ENCODE measurements around the gene OBSCN. TPM values are rescaled to one million over a fixed set of nuclear protein-coding genes. Genes with fewer than 3 reads are reported as not detected.

OBSCN gene
- total and polyA plus RNA-seq, 2 donors (not counting 3 experiments of a cell fraction or from before 2014, with no cell fraction given), result 1.5 to 2.9 TPM

DNA sequence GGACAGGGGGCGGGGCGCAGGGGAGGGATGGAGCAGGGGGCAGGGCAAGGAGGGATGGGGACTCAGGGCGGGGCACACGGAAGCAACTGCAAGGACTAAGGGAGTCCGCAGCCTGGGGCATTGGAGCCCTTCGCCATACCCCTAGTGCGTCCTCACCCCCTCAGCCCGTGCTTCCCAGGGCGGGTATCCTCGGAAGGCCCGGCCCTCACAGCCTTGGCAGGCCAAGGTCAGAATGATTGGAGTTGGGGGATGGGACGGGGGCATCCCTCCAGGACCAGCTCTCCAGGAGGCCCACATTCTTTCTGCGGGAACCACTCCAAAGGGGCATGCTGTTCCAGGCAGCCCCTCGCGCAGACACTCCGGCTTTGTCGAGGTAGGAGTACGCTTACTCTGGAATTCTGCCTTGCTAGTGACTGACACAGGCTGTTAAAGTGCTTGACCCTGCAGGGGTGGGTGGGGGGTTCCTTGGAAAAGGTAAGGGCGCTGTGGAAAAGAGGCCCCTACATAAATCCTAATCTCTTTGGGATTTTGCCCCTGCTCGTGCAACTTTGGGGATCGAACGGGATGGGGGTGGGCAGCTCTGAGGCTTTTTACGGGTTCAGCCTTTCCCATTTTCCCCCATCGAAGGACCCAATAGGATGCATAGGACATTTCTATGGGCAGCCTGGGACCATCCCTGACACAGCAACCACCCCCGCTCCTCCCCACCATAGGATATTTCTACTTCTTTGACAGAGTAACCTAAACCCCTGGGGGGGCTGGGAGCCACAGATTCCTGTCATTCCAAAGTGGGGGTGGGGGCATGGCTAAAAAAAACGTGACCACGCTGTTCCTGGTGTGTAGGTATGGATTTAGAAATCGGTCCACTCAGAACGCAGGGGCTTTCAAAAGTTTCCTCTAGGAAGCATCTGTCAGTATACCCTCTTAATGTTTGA, 199.5 kb downstream of the OBSCN start:
- Histone ChIP-seq H3K27me3 (ENCODE audit: control insufficient read depth in 2 of 2, insufficient read depth in 2 of 2, low read length in 2 of 2) (no peaks in the 10 kb centered on the region), H3K4me2 (ENCODE audit: insufficient read depth, low read length) (peak overlapping the region; percentile 80), H3K27ac (ENCODE audit: insufficient read depth, low read depth, low read length) (no peak overlapping the region), H3K9me1 (replicated peaks; ENCODE audit: control insufficient read depth, extremely low read depth, insufficient read depth, low read length) (no peaks in the 10 kb centered on the region), H3K79me2 (ENCODE audit: control insufficient read depth, insufficient read depth, low read length) (peaks cover 47% of the 10 kb centered on the region), H2AFZ (ENCODE audit: low read depth, low read length) (peak overlapping the region; percentile 43), H4K20me1 (replicated peaks; ENCODE audit: control insufficient read depth, extremely low read depth, insufficient read depth, low read length) (no peaks in the 10 kb centered on the region), H3K9ac (replicated peaks; ENCODE audit: extremely low read depth, insufficient read depth, low read length) (peak overlapping the region; percentile 38), H3K4me3 (replicated peaks in 1 of 3; ENCODE audit: insufficient read depth in 1 of 3, low read depth in 1 of 3, low read length in 3 of 3) (peak overlapping the region; percentile 57 to 70 (median 67)), H3K4me1 (ENCODE audit: control insufficient read depth, extremely low read depth, insufficient read depth, low read length) (peaks cover 23% of the 10 kb centered on the region), H3K9me3 (replicated peaks; ENCODE audit: control insufficient read depth, insufficient read depth, low read length) (no peaks in the 10 kb centered on the region), H3K36me3 (ENCODE audit: control insufficient read depth in 2 of 2, extremely low read depth in 1 of 2, insufficient read depth in 2 of 2, low read length in 2 of 2) (no peaks in the 10 kb centered on the region)
- TF ChIP-seq POLR2A (IDR thresholded peaks at IDR 0.05; ENCODE audit: low read depth, low read length) (peak; percentile 15), GATA2 (IDR thresholded peaks at IDR 0.05; ENCODE audit: insufficient read depth, insufficient read length, low read depth, low read length) (no peak)
- DNase-seq (ENCODE audit: low read depth, low spot score) (no peak), FAIRE-seq (no peak)
- POLR2A ChIA-PET, result interaction anchor here (0.6 kb wide), 2 partner anchors 515 to 1417 kb away, joined by 6 to 9 read pairs; no protein-coding TSS in a partner anchor
- CTCF ChIA-PET, result interaction anchor here (0.6 to 5.3 kb wide), 8 partner anchors 14 to 1999 kb away, joined by 3 to 42 read pairs (median 4); a partner anchor contains a TSS
- TSS peak; percentile 20 for BruUV-seq (replicated peaks)
- intact Hi-C loops (cut with micrococcal nuclease), result loop anchor here (1.0 to 5.0 kb wide), 4 partner anchors 57 to 267 kb away; partner anchors contain the start of genes GUK1, IBA57 and RNF187
- dilution Hi-C loops (cut with MboI; ENCODE audit: extremely low pct_ligation_motif_present, low sequenced_read_pairs), result no loop called here

GRCh38 chr1:228408041-228408868, 200.4 kb downstream of the OBSCN start:
- Histone ChIP-seq H3K4me2 (ENCODE audit: insufficient read depth, low read length) (no peak overlapping the region), H3K9me1 (replicated peaks; ENCODE audit: control insufficient read depth, extremely low read depth, insufficient read depth, low read length) (no peaks in the 10 kb centered on the region), H3K4me3 (replicated peaks in 1 of 3; ENCODE audit: insufficient read depth in 1 of 3, low read depth in 1 of 3, low read length in 3 of 3) (no peak overlapping the region), H3K36me3 (ENCODE audit: control insufficient read depth in 2 of 2, extremely low read depth in 1 of 2, insufficient read depth in 2 of 2, low read length in 2 of 2) (no peaks in the 10 kb centered on the region), H3K9ac (replicated peaks; ENCODE audit: extremely low read depth, insufficient read depth, low read length) (no peak overlapping the region), H3K27me3 (ENCODE audit: control insufficient read depth in 2 of 2, insufficient read depth in 2 of 2, low read length in 2 of 2) (no peaks in the 10 kb centered on the region), H4K20me1 (replicated peaks; ENCODE audit: control insufficient read depth, extremely low read depth, insufficient read depth, low read length) (no peaks in the 10 kb centered on the region), H3K79me2 (ENCODE audit: control insufficient read depth, insufficient read depth, low read length) (peaks cover 38% of the 10 kb centered on the region), H3K4me1 (ENCODE audit: control insufficient read depth, extremely low read depth, insufficient read depth, low read length) (peaks cover 23% of the 10 kb centered on the region), H2AFZ (ENCODE audit: low read depth, low read length) (no peak overlapping the region), H3K27ac (ENCODE audit: insufficient read depth, low read depth, low read length) (no peak overlapping the region), H3K9me3 (replicated peaks; ENCODE audit: control insufficient read depth, insufficient read depth, low read length) (no peaks in the 10 kb centered on the region)
- intact Hi-C loops (cut with micrococcal nuclease) (loop anchor here (5.0 kb wide), 1 partner anchor 241 kb away; the partner anchor contains the start of gene IBA57), dilution Hi-C loops (cut with MboI; ENCODE audit: extremely low pct_ligation_motif_present, low sequenced_read_pairs) (no loop called here)
- FAIRE-seq (no peak), DNase-seq (ENCODE audit: low read depth, low spot score) (no peak)
- no TSS peak for BruUV-seq (replicated peaks)
- TF ChIP-seq POLR2A (IDR thresholded peaks at IDR 0.05; ENCODE audit: low read depth, low read length), result no peak
- TF ChIP-seq, protein P1, sequence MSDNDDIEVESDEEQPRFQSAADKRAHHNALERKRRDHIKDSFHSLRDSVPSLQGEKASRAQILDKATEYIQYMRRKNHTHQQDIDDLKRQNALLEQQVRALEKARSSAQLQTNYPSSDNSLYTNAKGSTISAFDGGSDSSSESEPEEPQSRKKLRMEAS (IDR thresholded peaks at IDR 0.05; ENCODE audit: insufficient read depth, insufficient read length), result no peak
- TF ChIP-seq GATA2 (IDR thresholded peaks at IDR 0.05; ENCODE audit: insufficient read depth, insufficient read length, low read depth, low read length), result no peak
- TF ChIP-seq FOS (IDR thresholded peaks at IDR 0.05; ENCODE audit: borderline replicate concordance, insufficient read depth, low read length), result no peak
- TF ChIP-seq POLR2AphosphoS5 (IDR thresholded peaks at IDR 0.05; ENCODE audit: insufficient read depth, low read depth, low read length), result no peak
- TF ChIP-seq MYC (IDR thresholded peaks at IDR 0.05; ENCODE audit: low read depth, low read length), result no peak
- no peak for TF ChIP-seq JUN (IDR thresholded peaks at IDR 0.05; ENCODE audit: borderline replicate concordance, insufficient read depth, insufficient read length, low read depth)
- no peak for TF ChIP-seq EZH2 (IDR thresholded peaks at IDR 0.05; ENCODE audit: borderline replicate concordance, low read depth, low read length, severe bottlenecking)
- TF ChIP-seq, protein P2, sequence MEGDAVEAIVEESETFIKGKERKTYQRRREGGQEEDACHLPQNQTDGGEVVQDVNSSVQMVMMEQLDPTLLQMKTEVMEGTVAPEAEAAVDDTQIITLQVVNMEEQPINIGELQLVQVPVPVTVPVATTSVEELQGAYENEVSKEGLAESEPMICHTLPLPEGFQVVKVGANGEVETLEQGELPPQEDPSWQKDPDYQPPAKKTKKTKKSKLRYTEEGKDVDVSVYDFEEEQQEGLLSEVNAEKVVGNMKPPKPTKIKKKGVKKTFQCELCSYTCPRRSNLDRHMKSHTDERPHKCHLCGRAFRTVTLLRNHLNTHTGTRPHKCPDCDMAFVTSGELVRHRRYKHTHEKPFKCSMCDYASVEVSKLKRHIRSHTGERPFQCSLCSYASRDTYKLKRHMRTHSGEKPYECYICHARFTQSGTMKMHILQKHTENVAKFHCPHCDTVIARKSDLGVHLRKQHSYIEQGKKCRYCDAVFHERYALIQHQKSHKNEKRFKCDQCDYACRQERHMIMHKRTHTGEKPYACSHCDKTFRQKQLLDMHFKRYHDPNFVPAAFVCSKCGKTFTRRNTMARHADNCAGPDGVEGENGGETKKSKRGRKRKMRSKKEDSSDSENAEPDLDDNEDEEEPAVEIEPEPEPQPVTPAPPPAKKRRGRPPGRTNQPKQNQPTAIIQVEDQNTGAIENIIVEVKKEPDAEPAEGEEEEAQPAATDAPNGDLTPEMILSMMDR (IDR thresholded peaks at IDR 0.05; ENCODE audit: extremely low read depth in 1 of 2, insufficient read depth in 1 of 2, low read depth in 1 of 2, low read length in 2 of 2), result no peak
- CTCF ChIA-PET, result no interaction called here
- POLR2A ChIA-PET, result no interaction called here
